Measurements from ENCODE around the gene UBAC2.

The UBAC2 gene

DNA sequence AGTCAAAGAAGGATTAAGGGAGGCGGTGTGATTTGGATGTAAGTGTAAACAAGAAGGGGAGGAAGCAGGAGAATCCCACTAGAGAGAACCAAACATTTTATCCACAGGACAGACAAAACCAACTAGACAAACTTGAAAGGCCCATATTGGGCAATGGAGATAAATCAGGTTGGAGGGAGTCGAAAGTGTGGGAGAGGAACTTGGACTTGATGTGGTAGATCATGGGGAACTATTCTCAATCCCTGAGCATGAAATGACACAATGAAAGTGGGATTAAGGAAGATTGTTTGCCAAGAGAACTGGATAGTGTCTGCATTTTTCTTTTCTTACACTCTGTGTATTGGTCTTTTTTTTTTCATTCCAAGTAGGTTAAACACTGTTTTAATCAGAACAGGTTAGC lies 88.6 kb downstream of the UBAC2 start:
- Histone ChIP-seq H3K79me2 (ENCODE audit: insufficient read depth, low read length) (peaks cover 21% of the 10 kb centered on the region), H2AFZ (ENCODE audit: low read depth, low read length) (no peak overlapping the region), H3K27ac (ENCODE audit: low read length) (no peak overlapping the region), H3K27me3 (ENCODE audit: insufficient read depth, low read length, poor library complexity) (no peaks in the 10 kb centered on the region), H3K4me2 (ENCODE audit: insufficient read depth, low read length) (no peak overlapping the region), H3K4me1 (ENCODE audit: insufficient read depth, low read length) (no peaks in the 10 kb centered on the region), H3K9ac (ENCODE audit: low read depth, low read length) (no peak overlapping the region), H4K20me1 (ENCODE audit: insufficient read depth, low read length) (peaks cover 7% of the 10 kb centered on the region; the same call in 1 of the 2 replicates), H3K36me3 (ENCODE audit: insufficient read depth, low read length) (peaks cover 35% of the 10 kb centered on the region), H3K4me3 (ENCODE audit: low read depth in 1 of 2, low read length in 2 of 2) (no peak overlapping the region), H3K9me3 (ENCODE audit: insufficient read depth, low read length, severe bottlenecking) (no peaks in the 10 kb centered on the region)
- no peak for TF ChIP-seq EZH2 (IDR thresholded peaks at IDR 0.05; ENCODE audit: borderline replicate concordance, low read depth, low read length, severe bottlenecking)
- TF ChIP-seq, protein P1, sequence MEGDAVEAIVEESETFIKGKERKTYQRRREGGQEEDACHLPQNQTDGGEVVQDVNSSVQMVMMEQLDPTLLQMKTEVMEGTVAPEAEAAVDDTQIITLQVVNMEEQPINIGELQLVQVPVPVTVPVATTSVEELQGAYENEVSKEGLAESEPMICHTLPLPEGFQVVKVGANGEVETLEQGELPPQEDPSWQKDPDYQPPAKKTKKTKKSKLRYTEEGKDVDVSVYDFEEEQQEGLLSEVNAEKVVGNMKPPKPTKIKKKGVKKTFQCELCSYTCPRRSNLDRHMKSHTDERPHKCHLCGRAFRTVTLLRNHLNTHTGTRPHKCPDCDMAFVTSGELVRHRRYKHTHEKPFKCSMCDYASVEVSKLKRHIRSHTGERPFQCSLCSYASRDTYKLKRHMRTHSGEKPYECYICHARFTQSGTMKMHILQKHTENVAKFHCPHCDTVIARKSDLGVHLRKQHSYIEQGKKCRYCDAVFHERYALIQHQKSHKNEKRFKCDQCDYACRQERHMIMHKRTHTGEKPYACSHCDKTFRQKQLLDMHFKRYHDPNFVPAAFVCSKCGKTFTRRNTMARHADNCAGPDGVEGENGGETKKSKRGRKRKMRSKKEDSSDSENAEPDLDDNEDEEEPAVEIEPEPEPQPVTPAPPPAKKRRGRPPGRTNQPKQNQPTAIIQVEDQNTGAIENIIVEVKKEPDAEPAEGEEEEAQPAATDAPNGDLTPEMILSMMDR (IDR thresholded peaks at IDR 0.05; ENCODE audit: borderline replicate concordance, extremely low read depth, low read length, poor library complexity, severe bottlenecking): no peak
- no peak for DNase-seq
- ATAC-seq (ENCODE audit: insufficient read depth, low read depth): no peak

DNA sequence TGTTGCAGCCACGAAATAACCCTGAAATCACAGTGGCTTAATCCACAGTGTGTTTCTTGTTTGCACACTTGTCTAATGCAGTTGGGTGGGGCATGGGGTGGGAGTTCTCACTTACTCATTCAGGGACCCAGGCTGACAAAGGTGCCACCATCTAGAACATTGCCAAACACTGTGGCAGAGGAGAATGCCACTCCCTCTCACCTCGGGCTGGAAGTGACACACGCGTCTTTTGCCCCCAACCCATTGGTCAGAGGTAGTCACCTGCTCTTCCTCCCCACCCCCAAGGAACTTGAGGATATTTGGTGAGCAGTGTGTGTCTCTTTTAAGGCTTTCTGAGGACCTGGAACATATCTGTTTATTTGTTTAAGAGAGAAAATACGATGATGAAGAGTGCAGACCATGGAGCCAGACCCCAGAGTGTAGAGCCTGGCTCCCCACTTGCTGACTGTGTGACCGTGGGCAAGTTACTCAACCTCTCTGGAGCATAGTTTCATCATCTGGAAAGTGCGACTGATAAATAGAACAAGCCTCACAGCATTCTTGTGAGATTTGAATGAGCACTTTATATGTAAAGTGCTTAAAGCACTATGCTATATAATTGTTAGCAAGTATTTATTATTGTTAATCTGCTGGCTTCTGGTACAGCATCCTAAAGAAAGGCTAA lies 89.2 kb downstream of the UBAC2 start:
- no peak overlapping the region for H3K9ac ChIP-seq (ENCODE audit: low read depth, low read length)
- ATAC-seq (ENCODE audit: insufficient read depth, low read depth): no peak
- H3K79me2 ChIP-seq (ENCODE audit: insufficient read depth, low read length): peaks cover 21% of the 10 kb centered on the region

DNA sequence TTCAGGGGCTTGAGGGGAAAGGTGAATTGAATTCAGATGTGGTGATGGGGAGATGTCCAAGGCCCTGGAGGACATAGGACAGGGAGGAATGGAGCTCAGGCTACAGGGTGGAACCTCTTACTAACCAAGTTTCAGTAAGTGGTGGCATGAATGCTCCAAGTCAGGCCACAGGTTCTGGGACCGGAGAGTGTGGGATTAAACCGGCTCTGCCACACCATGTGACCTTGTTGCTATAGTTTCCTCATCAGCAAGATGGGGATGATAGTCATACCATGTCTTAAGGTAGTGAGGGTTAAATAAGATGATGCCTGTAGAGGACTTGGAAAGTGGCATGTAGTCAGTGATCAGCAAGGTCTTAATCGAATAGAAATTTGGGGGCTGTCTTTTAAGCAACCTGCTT lies 90.2 kb downstream of the UBAC2 start:
- Histone ChIP-seq H2AFZ (ENCODE audit: low read depth, low read length) (no peak overlapping the region), H3K9ac (ENCODE audit: low read depth, low read length) (no peak overlapping the region), H3K4me2 (ENCODE audit: insufficient read depth, low read length) (no peak overlapping the region), H3K4me3 (ENCODE audit: low read depth in 1 of 2, low read length in 2 of 2) (no peak overlapping the region), H3K27me3 (ENCODE audit: insufficient read depth, low read length, poor library complexity) (no peaks in the 10 kb centered on the region), H3K79me2 (ENCODE audit: insufficient read depth, low read length) (peaks cover 16% of the 10 kb centered on the region), H3K36me3 (ENCODE audit: insufficient read depth, low read length) (peaks cover 43% of the 10 kb centered on the region), H3K9me3 (ENCODE audit: insufficient read depth, low read length, severe bottlenecking) (no peaks in the 10 kb centered on the region), H4K20me1 (ENCODE audit: insufficient read depth, low read length) (peaks cover 4% of the 10 kb centered on the region; the same call in 1 of the 2 replicates), H3K27ac (ENCODE audit: low read length) (no peak overlapping the region), H3K4me1 (ENCODE audit: insufficient read depth, low read length) (no peaks in the 10 kb centered on the region)
- DNase-seq: no peak
- TF ChIP-seq, protein P1 (IDR thresholded peaks at IDR 0.05; ENCODE audit: borderline replicate concordance, extremely low read depth, low read length, poor library complexity, severe bottlenecking): no peak
- TF ChIP-seq EZH2 (IDR thresholded peaks at IDR 0.05; ENCODE audit: borderline replicate concordance, low read depth, low read length, severe bottlenecking): no peak
- ATAC-seq (ENCODE audit: insufficient read depth, low read depth): no peak

More for the DNA sequence above, 89.2 kb downstream of the UBAC2 start:
- Histone ChIP-seq H3K4me2 (ENCODE audit: insufficient read depth, low read length) (no peak overlapping the region), H3K27me3 (ENCODE audit: insufficient read depth, low read length, poor library complexity) (no peaks in the 10 kb centered on the region), H3K4me1 (ENCODE audit: insufficient read depth, low read length) (no peaks in the 10 kb centered on the region), H3K27ac (ENCODE audit: low read length) (no peak overlapping the region), H3K9me3 (ENCODE audit: insufficient read depth, low read length, severe bottlenecking) (no peaks in the 10 kb centered on the region), H2AFZ (ENCODE audit: low read depth, low read length) (no peak overlapping the region), H3K4me3 (ENCODE audit: low read depth in 1 of 2, low read length in 2 of 2) (no peak overlapping the region), H4K20me1 (ENCODE audit: insufficient read depth, low read length) (peaks cover 7% of the 10 kb centered on the region; the same call in 1 of the 2 replicates), H3K36me3 (ENCODE audit: insufficient read depth, low read length) (peaks cover 36% of the 10 kb centered on the region)
- TF ChIP-seq EZH2 (IDR thresholded peaks at IDR 0.05; ENCODE audit: borderline replicate concordance, low read depth, low read length, severe bottlenecking): no peak
- TF ChIP-seq, protein P1 (IDR thresholded peaks at IDR 0.05; ENCODE audit: borderline replicate concordance, extremely low read depth, low read length, poor library complexity, severe bottlenecking): no peak
- DNase-seq: no peak

All from DND-41 (cell line).